Stimulated activated CD4-positive, alpha-beta T cell treated with anti-CD3 and anti-CD28 coated beads, TNF-alpha, amount 100 ng/mL, for 4 hours (primary cell): ENCODE measurements around the gene STRIT1.
"Not testable (repeated sequence)": the region's sequence is repeated elsewhere in the genome, so short reads cannot be mapped to it uniquely, and the experiment has no call there.

ENCODE experiments used
- DNase-seq, 3 experiments: peaks; one replicate each; pipeline ENCODE4 v3.0.0-alpha.2; 2020; ENCODE audit warnings: low read depth in 3 of 3

Gene STRIT1

DNA sequence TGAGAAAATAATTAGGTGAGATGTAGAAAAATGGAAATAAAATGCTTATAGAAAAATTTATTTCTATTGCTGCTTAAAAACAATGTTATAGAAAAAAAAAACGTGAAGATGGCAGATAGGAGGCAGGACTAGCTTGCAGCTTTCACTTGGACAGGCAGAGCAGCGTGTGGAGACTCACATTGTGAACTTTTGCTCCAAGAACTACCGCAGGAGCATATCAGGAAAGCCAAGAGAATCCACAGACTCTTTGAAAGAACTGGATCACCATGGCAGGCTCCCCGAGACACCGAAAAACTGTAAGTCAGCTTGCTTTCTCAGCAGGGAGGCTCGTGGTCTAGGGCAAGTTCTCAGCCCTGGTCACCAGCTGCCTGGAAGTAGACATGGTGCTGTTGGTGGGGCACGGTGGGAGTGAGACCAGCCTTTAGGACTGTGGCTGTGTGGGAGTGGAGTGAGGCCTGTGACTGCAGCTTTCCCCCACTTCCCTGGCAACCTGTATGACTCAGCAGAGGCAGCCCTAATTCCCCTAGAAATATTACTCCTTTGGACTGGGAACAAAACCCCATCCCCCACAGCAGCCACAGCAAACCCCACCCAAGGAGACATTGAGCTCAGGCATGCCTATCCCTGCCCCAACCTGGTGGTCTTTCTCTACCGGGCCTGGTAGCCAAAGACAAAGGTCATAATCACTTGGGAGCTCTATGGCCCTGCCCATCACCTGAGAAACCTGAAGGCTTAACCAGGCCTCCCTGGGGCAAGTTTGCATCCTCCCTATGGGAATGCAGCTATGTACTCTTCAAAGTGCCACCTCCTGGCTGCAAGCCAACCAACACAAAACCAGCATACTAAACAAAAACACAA is 22.8 kb downstream of the STRIT1 start:
- no peak for DNase-seq

DNA sequence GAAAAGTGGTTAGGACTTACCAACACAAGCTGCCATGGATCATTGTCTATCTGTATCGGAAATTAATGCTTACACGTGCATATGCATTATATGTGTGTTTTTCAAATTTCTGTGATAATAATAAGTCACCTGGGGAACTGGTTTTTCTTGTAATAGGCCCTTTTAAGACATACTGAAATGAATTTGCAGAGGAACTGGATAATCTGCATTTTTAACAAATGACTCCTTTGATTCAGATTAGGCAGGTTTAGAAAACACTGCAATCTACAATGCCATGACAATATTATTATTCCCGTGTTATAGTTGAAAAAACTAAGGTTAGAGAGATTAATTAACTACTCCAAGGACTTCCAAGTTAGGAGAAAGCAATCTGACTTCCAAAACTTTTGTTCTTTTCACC is 23.4 kb downstream of the STRIT1 start:
- no peak for DNase-seq

DNA sequence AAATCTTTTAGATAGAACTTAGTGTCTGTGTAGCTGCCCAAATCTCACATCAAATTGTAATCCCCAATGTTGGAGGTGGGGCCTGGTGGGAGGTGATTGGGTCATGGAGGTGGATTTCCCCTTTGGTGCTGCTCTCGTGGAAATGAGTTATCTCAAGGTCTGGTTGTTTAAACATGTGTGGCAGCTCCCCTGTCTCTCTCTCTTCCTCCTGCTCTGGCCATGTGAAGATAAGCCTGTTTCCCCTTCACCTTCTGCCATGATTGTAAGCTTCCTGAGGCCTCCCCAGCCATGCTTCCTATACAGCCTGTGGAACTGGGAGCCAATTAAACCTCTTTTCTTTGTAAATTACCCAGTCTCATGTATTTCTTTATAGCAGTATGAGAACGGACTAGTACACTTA is 30.6 kb downstream of the STRIT1 start:
- DNase-seq, result not testable (repeated sequence)

DNA sequence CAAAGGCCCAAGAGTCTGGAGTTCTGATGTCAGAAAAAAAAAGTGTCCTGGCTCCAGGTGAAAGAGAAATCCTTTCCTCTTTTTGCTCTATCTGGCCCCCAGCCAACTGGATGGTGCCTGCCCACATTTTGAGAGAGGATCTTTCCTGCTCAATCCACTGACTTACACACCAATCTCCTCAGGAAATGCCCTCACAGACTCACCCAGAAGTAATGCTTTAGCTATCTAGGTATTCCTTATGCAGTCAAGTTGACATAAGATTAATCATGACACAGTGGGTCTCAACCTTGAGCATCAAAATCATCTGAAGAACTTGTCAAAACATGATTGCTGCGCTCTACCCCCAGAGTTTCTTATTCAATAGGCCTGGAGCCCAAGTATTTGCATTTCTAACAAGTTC is 31.2 kb downstream of the STRIT1 start:
- no peak for DNase-seq

DNA sequence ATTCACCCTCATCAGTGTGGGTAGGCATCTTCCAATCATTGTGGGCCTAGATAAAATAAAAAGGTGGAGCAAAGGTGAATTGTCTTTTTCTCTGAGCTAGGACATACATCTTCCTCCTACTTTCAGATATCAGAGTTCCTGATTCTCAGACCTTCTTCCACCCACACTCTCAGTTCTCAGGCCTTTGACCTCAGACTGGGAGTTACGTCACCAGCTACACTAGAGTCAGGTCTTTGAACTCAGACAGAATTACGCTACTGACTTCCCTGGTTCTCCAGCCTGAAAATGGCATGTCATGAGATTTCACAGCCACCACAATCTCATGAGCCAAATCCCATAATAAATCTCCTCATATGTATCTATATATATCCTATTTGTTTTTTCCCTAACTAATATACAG is 39.0 kb downstream of the STRIT1 start:
- no peak for DNase-seq

DNA sequence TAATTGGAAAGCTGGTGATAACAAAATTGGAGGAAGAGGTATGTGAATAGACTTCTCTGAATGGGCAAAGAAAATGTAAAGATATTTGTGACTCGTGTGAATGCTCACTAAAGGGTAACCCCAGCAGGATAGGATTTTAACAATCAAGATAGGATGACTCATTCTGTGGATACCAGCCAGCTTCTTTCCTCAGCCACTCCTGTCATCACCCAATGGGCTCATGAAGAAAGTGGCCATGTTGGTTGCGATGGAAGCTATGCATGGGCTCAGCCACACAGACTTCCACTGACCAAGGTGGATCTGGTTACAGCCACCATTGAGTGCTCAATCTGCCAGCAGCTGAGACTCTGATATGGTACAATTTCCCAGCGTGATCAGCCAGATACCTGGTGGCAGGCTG is 40.9 kb downstream of the STRIT1 start:
- DNase-seq, result no peak

DNA sequence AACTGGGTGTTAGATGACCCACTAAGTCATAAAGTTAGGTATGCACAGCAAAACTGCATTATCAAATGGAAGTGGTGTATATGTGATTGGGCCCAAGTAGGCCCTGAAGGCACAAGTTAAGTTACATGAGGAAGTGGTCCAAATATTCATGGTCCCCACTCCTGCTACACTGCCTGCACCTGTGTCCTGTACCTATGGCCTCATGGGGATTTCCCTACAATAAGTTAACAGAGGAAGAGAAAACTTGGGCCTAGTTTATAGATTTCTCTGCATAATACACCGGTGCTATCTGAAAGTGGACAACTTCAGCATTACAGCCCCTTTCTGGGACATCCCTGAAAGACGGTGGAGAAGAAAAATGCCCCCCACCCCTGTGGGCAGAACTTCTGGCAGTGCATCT is 41.5 kb downstream of the STRIT1 start:
- no peak for DNase-seq

DNA sequence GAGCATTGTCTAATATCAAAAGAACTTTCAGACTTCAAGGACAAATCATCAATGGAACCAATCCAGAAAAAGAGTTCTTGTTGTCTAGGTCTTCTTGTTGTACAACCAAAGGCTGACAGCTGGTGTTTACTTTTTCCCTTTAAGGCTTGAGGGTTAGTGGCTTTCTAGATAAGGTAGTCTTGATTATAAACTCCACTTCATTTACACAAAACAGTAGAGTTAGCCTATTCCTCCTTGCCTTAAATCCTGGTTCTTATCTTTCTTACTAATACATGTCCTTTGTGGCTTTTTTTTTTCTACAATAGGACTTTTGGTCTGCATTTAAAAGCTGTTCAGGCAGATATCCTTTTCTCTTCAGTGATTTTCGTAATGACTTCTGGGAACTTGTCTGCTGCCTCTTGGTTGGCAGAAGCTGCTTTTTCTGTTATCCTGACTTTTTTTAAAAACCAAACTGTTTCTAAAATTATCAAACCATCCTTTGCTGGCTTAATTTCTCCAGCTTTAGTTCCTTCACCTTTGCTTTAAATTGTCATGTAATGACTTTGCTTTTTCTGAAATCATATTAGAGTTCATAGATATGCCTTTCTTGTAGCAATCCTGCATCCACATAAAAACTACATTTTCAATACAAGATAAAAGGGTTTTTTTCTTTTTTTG is 44.8 kb downstream of the STRIT1 start:
- no peak for DNase-seq

DNA sequence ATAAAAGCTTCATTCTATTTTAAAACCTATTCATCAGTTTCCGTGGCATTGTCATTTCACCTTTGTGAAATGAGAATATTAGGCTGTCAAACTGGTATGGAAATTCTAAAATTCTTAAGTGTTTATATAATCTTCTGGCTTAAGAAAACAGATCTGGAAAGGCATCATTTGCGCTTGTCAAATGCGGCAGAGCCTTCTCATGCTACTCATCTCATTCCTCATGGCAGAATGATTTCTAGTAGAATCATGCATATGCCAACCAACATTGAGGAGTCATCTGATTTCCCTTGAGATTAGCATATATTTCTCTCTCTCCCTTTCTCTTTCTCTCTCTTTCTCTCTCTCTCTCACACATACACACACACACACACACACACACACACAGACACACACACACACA is 48.8 kb downstream of the STRIT1 start:
- no peak for DNase-seq

DNA sequence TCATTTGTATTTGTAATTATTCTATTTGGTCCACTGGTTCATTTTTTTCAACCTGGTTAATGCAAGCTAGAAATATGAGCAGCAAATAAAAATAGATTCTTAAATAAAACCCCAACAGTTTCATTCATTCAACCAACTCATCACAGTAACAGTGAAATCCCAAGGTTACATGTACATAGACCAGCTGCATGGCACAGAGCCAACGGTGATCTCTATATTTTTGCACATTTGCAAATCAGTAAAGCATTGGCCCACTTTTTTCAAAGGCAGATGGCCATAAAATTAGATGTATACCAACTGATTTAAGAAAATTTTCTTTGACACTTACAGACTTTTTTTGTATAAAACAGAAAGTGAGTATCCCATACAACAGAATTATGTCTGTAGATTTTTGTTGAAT is 49.3 kb downstream of the STRIT1 start:
- DNase-seq, result no peak

DNA sequence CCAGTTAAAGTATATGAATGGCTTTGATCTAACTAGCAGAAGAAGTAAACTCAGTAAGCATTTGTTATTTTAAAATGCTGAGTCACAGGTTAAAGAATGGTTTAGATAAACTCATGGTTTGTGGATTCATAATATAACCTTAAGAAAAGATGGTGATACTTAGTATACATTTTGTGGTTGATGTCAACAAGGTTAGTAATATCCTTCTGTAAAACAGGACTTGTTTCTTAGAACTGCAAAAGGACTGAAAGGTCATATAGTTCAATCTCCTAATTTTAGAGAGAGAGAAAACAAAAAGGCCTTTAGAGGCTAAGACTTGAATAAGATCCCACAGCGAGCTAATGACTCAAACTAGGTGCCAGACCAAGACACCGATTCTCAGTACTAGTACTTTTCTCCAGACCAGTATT is 50.0 kb downstream of the STRIT1 start:
- no peak for DNase-seq

DNA sequence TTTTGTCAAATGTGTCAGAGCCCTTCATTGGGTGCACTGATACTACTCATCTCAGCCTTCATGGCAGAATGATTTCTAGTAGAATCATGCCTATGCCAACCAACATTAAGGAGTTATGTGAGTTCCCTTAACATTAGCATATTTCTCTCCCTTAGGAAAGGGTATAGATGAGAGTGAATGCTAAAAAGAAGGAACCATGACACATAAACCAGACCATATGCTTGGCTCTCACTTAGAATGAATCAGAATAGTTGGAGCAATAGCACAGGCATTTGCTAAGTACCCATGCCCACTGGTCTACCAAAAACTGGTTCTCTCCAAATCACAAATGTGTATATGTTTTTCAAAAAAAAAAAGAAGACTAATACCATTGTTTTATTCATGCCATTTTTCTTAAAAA is 51.1 kb downstream of the STRIT1 start:
- no peak for DNase-seq

DNA sequence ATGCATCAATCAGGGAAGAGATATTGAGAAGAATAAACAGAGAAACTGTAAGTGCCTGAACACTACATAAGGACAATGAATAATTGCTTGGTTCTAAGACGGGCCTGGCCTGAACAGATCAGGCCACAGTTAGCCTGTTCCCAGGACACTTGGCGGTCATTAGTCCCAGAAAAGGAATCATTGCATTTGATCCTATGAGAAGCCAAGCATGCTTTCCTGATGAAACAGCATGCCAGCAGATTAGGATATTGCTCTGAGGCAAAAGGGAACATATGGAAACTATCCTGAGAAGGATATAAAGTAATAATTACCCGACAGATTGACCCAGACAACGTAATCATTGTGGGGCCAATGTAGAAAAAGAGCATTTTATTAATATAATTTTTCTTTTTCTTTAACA is 51.9 kb downstream of the STRIT1 start:
- DNase-seq, result no peak
